Measurements from ENCODE around the gene ZNF341.
A peak's percentile ranks its signal among the peaks of the same experiment; 100 is the strongest.

GRCh38 chr20:33781133-33781532, 49.3 kb downstream of the ZNF341 start:
- TF ChIP-seq CTCF (IDR thresholded peaks at IDR 0.05) (peak in 1 of 6 experiments; percentile 9), POLR2A (IDR thresholded peaks at IDR 0.05) (no peak)

Data from Peyer's patch (tissue), 4 donors.